CD14-positive monocyte (primary cell): Measurements from ENCODE around the gene CCDC93. TPM values are rescaled to one million over a fixed set of nuclear protein-coding genes. Genes with fewer than 3 reads are reported as not detected.
A peak's percentile ranks its signal among the peaks of the same experiment; 100 is the strongest.

Source experiments
- DNase-seq, 3 donors: peaks; one replicate each; pipeline ENCODE4 v3.0.0-alpha.2; 2011 to 2022
- H2AFZ ChIP-seq: 2 replicates; pipeline ENCODE4 v1.6.0; 2012; ENCODE audit warnings: mild to moderate bottlenecking, low read depth, low read length, inconsistent platforms; ENCODE audit not compliant: insufficient read depth, poor library complexity, severe bottlenecking
- H3K27ac ChIP-seq, 2 donors: 1 replicate in 1 of 2; 2 replicates in 1 of 2; pipeline ENCODE4 v1.5.1; 2012 to 2013; ENCODE audit warnings: low read length in 2 of 2, control low read depth in 1 of 2, inconsistent platforms in 1 of 2, low read depth in 1 of 2, mild to moderate bottlenecking in 1 of 2
- H3K27me3 ChIP-seq, 2 donors: one replicate each; pipeline versions ENCODE4 v1.6.0 to v1.6.1; 2011 to 2013; ENCODE audit warnings: low read length in 2 of 2; ENCODE audit not compliant: control insufficient read depth in 2 of 2, insufficient read depth in 2 of 2
- H3K36me3 ChIP-seq, 2 donors: replicated peaks in 1 of 2; 1 replicate in 1 of 2; 2 replicates in 1 of 2; pipeline versions ENCODE4 v1.5.1 to v1.6.1; 2012 to 2013; ENCODE audit warnings: low read length in 2 of 2, control low read depth in 1 of 2, inconsistent platforms in 1 of 2, mild to moderate bottlenecking in 1 of 2; ENCODE audit not compliant: insufficient read depth in 2 of 2, control insufficient read depth in 1 of 2
- H3K4me1 ChIP-seq, 2 donors: 1 replicate in 1 of 2; 2 replicates in 1 of 2; pipeline versions ENCODE4 v1.5.1 to v1.6.1; 2012 to 2013; ENCODE audit warnings: low read length in 2 of 2, control low read depth in 1 of 2, inconsistent platforms in 1 of 2, mild to moderate bottlenecking in 1 of 2, moderate library complexity in 1 of 2; ENCODE audit not compliant: insufficient read depth in 2 of 2, control insufficient read depth in 1 of 2
- H3K4me2 ChIP-seq: replicated peaks from 2 replicates; pipeline ENCODE3; 2012; ENCODE audit warnings: low read length, moderate library complexity, mild to moderate bottlenecking; ENCODE audit not compliant: poor library complexity, severe bottlenecking; ENCODE audit errors: extremely low read depth
- H3K4me3 ChIP-seq, 3 experiments: fragments of 200-600 bp in 1 of 3; sonication (generic) in 1 of 3; replicated peaks in 1 of 3; 1 replicate in 2 of 3; 2 replicates in 1 of 3; pipeline ENCODE4 v1.5.1; 2011 to 2013; ENCODE audit warnings: low read length in 3 of 3, mild to moderate bottlenecking in 3 of 3, control low read depth in 2 of 3, low read depth in 2 of 3, inconsistent platforms in 1 of 3, moderate library complexity in 1 of 3
- H3K79me2 ChIP-seq: 2 replicates; pipeline ENCODE4 v1.6.0; 2012; ENCODE audit warnings: mild to moderate bottlenecking, control low read depth, inconsistent platforms, low read length, moderate library complexity; ENCODE audit not compliant: insufficient read depth
- H3K9ac ChIP-seq: 2 replicates; pipeline ENCODE4 v1.6.0; 2017; ENCODE audit warnings: low read length, mild to moderate bottlenecking; ENCODE audit not compliant: insufficient read depth, poor library complexity, severe bottlenecking
- H3K9me3 ChIP-seq, 2 donors: replicated peaks in 1 of 2; 1 replicate in 1 of 2; 2 replicates in 1 of 2; pipeline versions ENCODE4 v1.5.1 to v1.6.1; 2012 to 2013; ENCODE audit warnings: low read length in 2 of 2, control low read depth in 1 of 2; ENCODE audit not compliant: control insufficient read depth in 1 of 2, insufficient read depth in 1 of 2
- H4K20me1 ChIP-seq: 2 replicates; pipeline ENCODE4 v1.6.0; 2012; ENCODE audit warnings: mild to moderate bottlenecking, low read length, control low read depth, moderate library complexity; ENCODE audit not compliant: insufficient read depth
- H3K27ac Mint-ChIP-seq, 7 donors: one replicate each; pipeline ENCODE4 v1.8.0; 2020; ENCODE audit warnings: mild to moderate bottlenecking in 7 of 7, mixed read lengths in 7 of 7, moderate library complexity in 6 of 7, inconsistent platforms in 2 of 7
- H3K27me3 Mint-ChIP-seq, 3 donors: one replicate each; pipeline ENCODE4 v1.8.0; 2021 to 2022; ENCODE audit warnings: low read depth in 3 of 3, mild to moderate bottlenecking in 3 of 3, mixed read lengths in 3 of 3, moderate library complexity in 3 of 3, inconsistent platforms in 1 of 3
- H3K36me3 Mint-ChIP-seq, 2 donors: one replicate each; pipeline ENCODE4 v1.8.0; 2020; ENCODE audit warnings: mixed read lengths in 2 of 2, inconsistent platforms in 1 of 2, mild to moderate bottlenecking in 1 of 2
- H3K4me1 Mint-ChIP-seq: one replicate; pipeline ENCODE4 v1.8.0; 2020; ENCODE audit warnings: mild to moderate bottlenecking, mixed read lengths
- H3K4me3 Mint-ChIP-seq, 2 donors: one replicate each; pipeline ENCODE4 v1.8.0; 2020; ENCODE audit warnings: mild to moderate bottlenecking in 2 of 2, mixed read lengths in 2 of 2, moderate library complexity in 1 of 2
- H3K9me3 Mint-ChIP-seq, 7 donors: one replicate each; pipeline ENCODE4 v1.8.0; 2020 to 2022; ENCODE audit warnings: mixed read lengths in 7 of 7, mild to moderate bottlenecking in 6 of 7, moderate library complexity in 6 of 7, inconsistent platforms in 2 of 7
- CTCF ChIP-seq: fragments of 200-600 bp; IDR thresholded peaks from one replicate; pipeline ENCODE4 v1.8.0; 2022; ENCODE audit warnings: antibody characterized with exemption, mild to moderate bottlenecking
- WGBS: methylation state at CpG from one replicate; pipeline ENCODE4 v1.1.5; 2013; ENCODE audit warnings: missing lambda C conversion rate; ENCODE audit not compliant: insufficient coverage; 5-methylcytosine and 5-hydroxymethylcytosine counted together
- intact Hi-C, 2 donors: fragments of 100-400 bp; cut with micrococcal nuclease; formaldehyde crosslinking; loops; one replicate each; pipeline versions ENCODE4 v1.15.0 to v1.15.1; 2023
- polyA plus RNA-seq, 3 donors: library from polyadenylated mRNA; depleted of rRNA in 1 of 3; unstranded in 2 of 3; stranded (reverse) in 1 of 3; fragments of 300-500 nt in 2 of 3; fragments of >200 nt in 1 of 3; fragmentation: Illumina TruSeq in 2 of 3; gene quantifications; 1 replicate in 2 of 3; 2 replicates in 1 of 3; pipeline ENCODE4 v1.2.3, GENCODE V29; 2012 to 2021

CCDC93 gene
- polyA plus RNA-seq, 3 donors, result 2.5 to 20.7 (median 5.8) TPM

GRCh38 chr2:117957616-117958015, 56.3 kb downstream of the CCDC93 start:
- TF ChIP-seq CTCF, result no peak
- H3K27ac ChIP-seq, result peak overlapping the region in 1 of 2 donors; percentile 48
- H3K27me3 Mint-ChIP-seq, result peaks cover 0 to 2% (median 0%) of the 10 kb centered on the region in 3 donors
- H3K36me3 Mint-ChIP-seq, result peaks cover 79 to 84% of the 10 kb centered on the region in 2 donors
- H3K27ac Mint-ChIP-seq, result peak overlapping the region in 2 of 7 donors; percentile 22 to 30
- no peak overlapping the region for H3K4me3 ChIP-seq
- DNase-seq, result no peak
- H3K79me2 ChIP-seq, result no peaks in the 10 kb centered on the region
- H3K27me3 ChIP-seq, result no peaks in the 10 kb centered on the region
- H2AFZ ChIP-seq, result no peak overlapping the region
- H4K20me1 ChIP-seq, result peaks cover 6% of the 10 kb centered on the region
- no peak overlapping the region for H3K4me3 Mint-ChIP-seq
- H3K4me2 ChIP-seq, result no peak overlapping the region
- H3K4me1 Mint-ChIP-seq, result peaks cover 11% of the 10 kb centered on the region
- peaks cover 82 to 99% of the 10 kb centered on the region in 2 donors for H3K36me3 ChIP-seq
- H3K4me1 ChIP-seq, result peaks cover 5 to 7% of the 10 kb centered on the region in 2 donors
- H3K9me3 Mint-ChIP-seq, result no peaks in the 10 kb centered on the region
- no peak overlapping the region for H3K9ac ChIP-seq
- H3K9me3 ChIP-seq, result no peaks in the 10 kb centered on the region
- intact Hi-C loops, result loop anchor here in 1 of 2 donors (5.0 kb wide), 1 partner anchor 45 kb away; no protein-coding TSS in a partner anchor
- no CpG with 5 or more reads among the region's 1 CpG for WGBS

- intact Hi-C loops, result loop anchor here in 1 of 2 donors (5.0 kb wide), 1 partner anchor 46 kb away; no protein-coding TSS in a partner anchor
Measured at GRCh38 chr2:117956036-117956796, 57.7 kb downstream of the CCDC93 start.

More at GRCh38 chr2:117956036-117956796, 57.7 kb downstream of the CCDC93 start:
- H3K4me3 ChIP-seq, result no peak overlapping the region
- Mint-ChIP-seq H3K27ac (peak overlapping the region in 1 of 7 donors; percentile 33), H3K4me3 (no peak overlapping the region), H3K36me3 (peaks cover 86 to 92% of the 10 kb centered on the region in 2 donors), H3K4me1 (peaks cover 11% of the 10 kb centered on the region), H3K27me3 (peaks cover 0 to 2% (median 0%) of the 10 kb centered on the region in 3 donors), H3K9me3 (no peaks in the 10 kb centered on the region)
- H3K4me1 ChIP-seq, result peaks cover 5 to 7% of the 10 kb centered on the region in 2 donors
- H3K9ac ChIP-seq, result no peak overlapping the region
- no peaks in the 10 kb centered on the region for H3K79me2 ChIP-seq
- no peak overlapping the region for H3K4me2 ChIP-seq
- peak overlapping the region in 1 of 2 donors; percentile 32 for H3K27ac ChIP-seq
- peaks cover 84 to 100% of the 10 kb centered on the region in 2 donors for H3K36me3 ChIP-seq
- no peak overlapping the region for H2AFZ ChIP-seq
- WGBS, result no CpG with 5 or more reads among the region's 1 CpG
- H3K27me3 ChIP-seq, result no peaks in the 10 kb centered on the region
- peak; percentile 24 for TF ChIP-seq CTCF
- H3K9me3 ChIP-seq, result no peaks in the 10 kb centered on the region
- DNase-seq, result no peak
- H4K20me1 ChIP-seq, result peaks cover 6% of the 10 kb centered on the region
